ENCODE data around the gene PRM1.

- TF ChIP-seq CTCF (IDR thresholded peaks at IDR 0.05) (no peak), POLR2A (IDR thresholded peaks at IDR 0.05) (no peak)
Measured at GRCh38 chr16:11283820-11284248, 2.7 kb upstream of the PRM1 start.

Measured in suprapubic skin (tissue), 3 donors.